GM12874 (cell line): ENCODE measurements around the gene PLA2G4B.

ENCODE experiments used
- CTCF ChIP-seq: IDR thresholded peaks from 2 replicates; pipeline ENCODE4 v1.5.1; 2011; ENCODE audit warnings: low read depth, mild to moderate bottlenecking, control low read depth, low read length, moderate library complexity; ENCODE audit not compliant: insufficient read depth

The PLA2G4B gene

GRCh38 chr15:41897363-41897799 is 58.7 kb downstream of the PLA2G4B start:
- no peak for TF ChIP-seq CTCF
